MG63 (cell line): ENCODE data around the gene ZNRF3. TPM values are rescaled to one million over a fixed set of nuclear protein-coding genes. Genes with fewer than 3 reads are reported as not detected.
"Not testable (repeated sequence)": the region's sequence is repeated elsewhere in the genome, so short reads cannot be mapped to it uniquely, and the experiment has no call there.

Source experiments
- DNase-seq: peaks from one replicate; pipeline ENCODE4 v3.0.0-alpha.2; 2020
- H3K27me3 ChIP-seq: fragments of 250-450 bp; sonication (Bioruptor Pico); 2 replicates; pipeline ENCODE4 v1.5.1; 2020; ENCODE audit warnings: mild to moderate bottlenecking, moderate library complexity
- H3K36me3 ChIP-seq: fragments of 250-450 bp; sonication (Bioruptor Pico); 2 replicates; pipeline ENCODE4 v1.5.1; 2020; ENCODE audit warnings: mild to moderate bottlenecking, moderate library complexity
- H3K4me3 ChIP-seq: fragments of 250-450 bp; sonication (Bioruptor Pico); 2 replicates; pipeline ENCODE4 v1.5.1; 2020; ENCODE audit warnings: mild to moderate bottlenecking, moderate library complexity
- H3K9me3 ChIP-seq: fragments of 250-450 bp; sonication (Bioruptor Pico); 2 replicates; pipeline ENCODE4 v1.5.1; 2020; ENCODE audit warnings: mild to moderate bottlenecking, moderate library complexity
- total RNA-seq: library from RNA; depleted of rRNA; stranded (reverse); fragments of >200 nt; shearing (Covaris generic); gene quantifications from 2 replicates; pipeline ENCODE4 v1.2.3, GENCODE V29; 2014; ENCODE audit warnings: low replicate concordance

Gene ZNRF3
- total RNA-seq, 1 experiment from 2014 or later = 2.1 TPM

DNA sequence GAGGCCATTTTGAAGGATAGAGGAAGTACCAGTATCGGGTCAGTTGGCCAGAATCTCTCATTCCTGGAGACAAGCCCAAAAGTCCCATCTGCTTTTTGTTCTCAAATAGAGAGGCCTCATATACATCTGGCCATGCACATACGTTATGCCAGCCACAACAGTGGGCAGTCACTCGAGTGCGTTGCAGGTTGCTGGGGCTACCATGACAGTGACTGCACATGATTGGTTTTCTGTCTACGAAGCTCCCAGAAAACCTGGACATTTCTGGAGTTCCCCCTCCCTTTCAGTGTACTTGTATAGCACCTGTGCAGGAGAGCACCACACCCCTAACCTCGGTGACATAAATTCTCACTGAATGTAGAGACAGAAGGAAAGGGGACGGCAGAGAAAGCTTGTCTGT lies 116.1 kb downstream of the ZNRF3 start:
- no peak for DNase-seq
- Histone ChIP-seq H3K9me3 (no peaks in the 10 kb centered on the region), H3K36me3 (no peaks in the 10 kb centered on the region), H3K4me3 (no peak overlapping the region), H3K27me3 (no peaks in the 10 kb centered on the region)

DNA sequence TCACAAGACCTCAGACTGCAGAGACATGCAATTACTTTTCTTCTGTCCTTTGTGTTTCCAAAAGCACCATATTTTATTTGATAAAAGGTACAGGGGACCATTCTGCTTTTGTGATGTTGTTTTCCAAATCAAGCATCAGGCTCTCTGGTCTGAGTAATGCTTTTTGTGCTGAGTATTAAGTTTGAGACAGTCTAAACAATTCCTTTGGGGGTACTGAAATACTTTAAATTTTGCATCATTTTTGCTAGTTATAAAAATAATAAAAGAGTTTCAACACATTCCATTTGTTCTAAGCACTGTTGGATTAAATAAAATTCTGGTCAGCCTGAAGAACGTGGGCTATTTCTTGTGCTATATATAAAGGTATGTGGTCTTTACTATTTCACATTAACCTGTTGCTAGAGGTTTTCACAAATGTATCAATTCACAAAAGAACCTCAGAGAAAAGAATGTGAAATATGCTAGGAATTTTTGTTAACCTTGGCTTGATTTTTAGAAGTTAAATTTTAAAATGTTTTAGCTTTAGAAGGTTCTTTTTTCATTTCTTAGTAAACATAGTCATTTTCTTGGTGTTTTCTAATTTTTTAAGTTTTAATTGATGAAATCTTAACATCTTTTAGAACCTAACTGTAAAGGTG lies 116.7 kb downstream of the ZNRF3 start:
- DNase-seq = no peak
- H3K27me3 ChIP-seq = no peaks in the 10 kb centered on the region
- H3K9me3 ChIP-seq = no peaks in the 10 kb centered on the region
- H3K36me3 ChIP-seq = no peaks in the 10 kb centered on the region
- H3K4me3 ChIP-seq = no peak overlapping the region

DNA sequence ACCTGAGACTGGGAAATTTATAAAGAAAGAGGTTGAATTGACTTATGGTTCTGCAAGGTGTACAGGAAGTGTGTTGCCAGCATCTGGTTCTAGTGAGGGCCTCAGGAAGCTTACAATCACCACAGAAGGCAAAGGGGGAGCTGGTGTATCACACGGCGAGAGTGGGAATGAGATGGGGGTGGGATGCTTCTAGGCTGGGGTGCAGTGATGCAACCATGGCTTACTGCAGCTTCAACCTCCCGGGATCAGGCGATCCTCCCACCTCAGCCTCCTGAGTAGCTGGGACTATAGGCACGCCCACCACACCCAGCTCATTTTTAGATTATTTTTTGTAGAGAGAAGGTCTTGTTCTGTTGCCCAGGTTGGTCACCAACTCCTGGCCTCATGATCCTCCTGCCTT lies 117.3 kb downstream of the ZNRF3 start:
- Histone ChIP-seq H3K4me3 (no peak overlapping the region), H3K27me3 (no peaks in the 10 kb centered on the region), H3K9me3 (no peaks in the 10 kb centered on the region), H3K36me3 (no peaks in the 10 kb centered on the region)
- no peak for DNase-seq

DNA sequence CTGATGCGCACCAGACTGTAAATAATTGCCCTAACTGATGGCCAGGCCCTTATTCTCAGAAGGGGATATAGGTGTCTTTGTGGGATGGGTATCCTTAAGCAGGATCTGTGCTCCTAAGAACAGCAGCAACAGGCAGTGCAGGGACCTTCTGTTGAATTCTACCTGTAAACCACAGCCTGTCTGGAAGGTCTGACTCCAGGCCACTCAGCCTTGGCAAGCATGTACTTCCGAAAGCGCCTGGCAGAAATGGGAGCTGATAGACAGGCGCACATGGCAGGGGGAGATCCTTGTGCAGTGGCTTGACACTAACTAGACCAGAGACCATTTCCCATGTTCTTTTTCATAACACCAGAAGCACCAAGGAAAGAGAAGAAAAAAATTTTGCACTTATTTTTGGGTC lies 119.2 kb downstream of the ZNRF3 start:
- Histone ChIP-seq H3K9me3 (no peaks in the 10 kb centered on the region), H3K36me3 (no peaks in the 10 kb centered on the region)

DNA sequence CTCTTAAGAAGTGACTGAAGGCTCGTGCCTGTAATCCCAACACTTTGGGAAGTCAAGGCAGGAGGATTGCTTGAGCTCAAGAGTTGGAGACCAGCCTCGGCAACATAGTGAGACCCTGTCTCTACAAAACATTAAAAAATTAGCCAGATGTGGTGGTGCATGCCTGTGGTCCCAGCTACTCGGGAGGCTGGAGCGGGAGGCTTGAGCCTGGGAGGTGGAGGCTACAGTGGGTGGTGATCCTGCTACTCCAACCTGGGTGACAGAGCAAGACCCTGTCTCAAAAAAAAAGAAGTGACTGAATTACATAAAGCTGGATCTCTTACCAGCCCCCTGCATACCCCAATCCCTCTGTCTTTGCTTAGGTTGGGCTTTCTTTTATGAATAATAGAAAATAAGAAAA lies 120.2 kb downstream of the ZNRF3 start:
- Histone ChIP-seq H3K9me3 (no peaks in the 10 kb centered on the region), H3K4me3 (no peak overlapping the region), H3K36me3 (no peaks in the 10 kb centered on the region)

More for the DNA sequence above, 119.2 kb downstream of the ZNRF3 start:
- DNase-seq = no peak
- Histone ChIP-seq H3K27me3 (no peaks in the 10 kb centered on the region), H3K4me3 (no peak overlapping the region)

DNA sequence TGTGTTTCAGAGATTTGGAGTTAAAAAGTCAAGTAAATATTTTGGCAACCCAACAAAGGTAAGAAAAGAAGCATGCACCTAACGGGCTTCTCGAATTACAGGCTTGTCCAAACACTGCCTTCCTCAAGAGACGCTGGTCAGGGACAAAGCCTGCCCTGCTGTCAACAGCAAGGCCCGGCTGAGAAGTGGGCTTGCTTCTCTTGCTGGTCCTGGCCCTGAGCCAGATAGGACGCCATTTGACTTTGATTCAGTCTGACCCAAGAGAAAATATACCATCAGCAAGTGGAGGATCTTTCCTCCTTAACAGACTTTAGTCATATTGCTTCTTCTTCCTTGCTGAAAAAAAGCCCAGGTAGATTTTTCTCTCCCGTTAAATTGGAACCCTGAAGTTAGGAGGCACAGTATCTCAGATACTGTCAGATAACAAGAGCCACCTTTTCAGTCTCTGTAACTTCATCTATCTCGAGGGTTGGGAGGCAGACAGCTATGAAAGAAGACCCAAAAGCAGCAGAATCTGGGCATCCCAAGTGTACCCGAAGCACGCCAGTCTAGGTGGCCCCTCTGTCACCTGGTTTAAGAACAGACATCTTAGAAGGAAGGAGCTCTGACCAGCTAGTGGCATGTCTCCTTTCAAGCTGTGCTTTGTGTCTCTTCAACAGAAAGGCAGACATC lies 120.7 kb downstream of the ZNRF3 start:
- Histone ChIP-seq H3K9me3 (no peaks in the 10 kb centered on the region), H3K4me3 (no peak overlapping the region), H3K27me3 (no peaks in the 10 kb centered on the region), H3K36me3 (no peaks in the 10 kb centered on the region)
- DNase-seq = no peak

More for the DNA sequence above, 120.2 kb downstream of the ZNRF3 start:
- H3K27me3 ChIP-seq = no peaks in the 10 kb centered on the region
- DNase-seq = no peak

DNA sequence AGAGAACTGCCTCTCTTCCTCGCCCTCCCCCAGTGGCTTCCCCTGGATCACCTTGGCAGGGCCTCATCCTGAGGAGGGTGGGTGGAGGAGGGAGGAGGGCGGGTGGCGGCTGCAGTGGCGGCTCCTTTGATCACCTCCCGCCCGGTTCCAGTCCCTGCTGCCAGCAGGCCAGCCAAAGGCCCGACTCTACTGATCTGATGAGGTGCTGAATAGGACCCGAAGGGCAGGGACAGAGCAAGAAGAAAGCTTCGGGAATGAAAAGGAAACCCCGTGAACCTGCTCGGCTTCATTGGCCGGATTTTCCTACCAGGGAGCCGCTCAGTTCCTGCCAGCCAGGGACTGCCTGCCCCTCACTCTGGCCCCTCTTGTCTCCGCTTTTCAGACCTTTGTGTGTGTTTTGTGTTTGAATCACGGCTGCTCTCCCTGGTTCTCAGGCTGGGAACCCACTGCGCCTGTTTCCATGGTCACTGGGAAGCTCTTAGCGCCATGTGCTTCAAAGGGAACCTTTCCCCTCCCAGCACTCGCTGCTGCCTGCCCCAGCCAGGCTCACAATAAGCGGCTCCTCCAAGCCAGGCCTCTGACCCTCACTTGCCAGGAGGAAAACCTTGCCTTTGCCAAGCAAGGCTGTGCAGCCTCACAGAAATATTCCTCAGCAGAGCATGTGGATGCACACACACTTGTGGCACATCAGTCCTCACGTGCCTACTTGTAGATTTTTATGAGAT lies 121.4 kb downstream of the ZNRF3 start:
- DNase-seq = no peak

DNA sequence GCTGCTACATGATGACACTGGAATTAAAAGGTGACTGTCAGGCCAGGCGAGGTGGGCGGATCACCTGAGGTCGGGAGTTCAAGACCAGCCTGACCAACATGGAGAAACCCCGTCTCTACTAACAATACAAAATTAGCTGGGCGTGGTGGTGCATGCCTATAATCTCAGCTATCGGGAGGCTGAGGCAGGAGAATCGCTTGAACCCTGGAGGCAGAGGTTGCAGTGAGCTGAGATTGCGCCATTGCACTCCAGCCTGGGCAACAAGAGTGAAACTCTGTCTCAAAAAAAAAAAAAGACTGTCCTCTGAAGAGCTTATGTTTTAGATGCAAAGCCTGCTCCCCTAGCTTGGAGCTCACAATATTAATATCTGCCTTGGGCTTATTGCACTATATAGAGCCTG lies 122.4 kb downstream of the ZNRF3 start:
- H3K4me3 ChIP-seq, H3K9me3 ChIP-seq, H3K36me3 ChIP-seq, H3K27me3 ChIP-seq, DNase-seq: not testable (repeated sequence)

More for the DNA sequence above, 121.4 kb downstream of the ZNRF3 start:
- H3K36me3 ChIP-seq = no peaks in the 10 kb centered on the region
- H3K27me3 ChIP-seq = no peaks in the 10 kb centered on the region
- H3K9me3 ChIP-seq = no peaks in the 10 kb centered on the region
- H3K4me3 ChIP-seq = no peak overlapping the region

DNA sequence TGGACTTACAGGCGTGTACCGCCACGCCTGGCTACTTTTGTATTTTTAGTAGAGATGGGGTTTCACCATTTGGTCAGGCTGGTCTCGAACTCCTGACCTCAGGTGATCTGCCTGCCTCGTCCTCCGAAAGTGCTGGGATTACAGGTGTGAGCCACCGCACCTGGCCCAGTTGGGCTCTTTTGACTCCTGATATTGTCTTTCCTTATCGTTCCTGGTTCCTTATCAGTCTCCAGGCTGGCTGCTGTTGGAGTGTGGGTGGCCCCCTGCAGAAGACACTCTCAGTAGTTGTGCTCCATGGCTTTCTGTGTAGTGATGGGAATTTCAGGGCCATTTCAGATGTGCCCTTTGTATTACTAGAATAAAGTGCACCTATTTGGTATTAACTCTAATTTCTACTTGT lies 123.0 kb downstream of the ZNRF3 start:
- no peaks in the 10 kb centered on the region for H3K36me3 ChIP-seq
- no peak for DNase-seq
- H3K4me3 ChIP-seq = no peak overlapping the region
- H3K9me3 ChIP-seq = no peaks in the 10 kb centered on the region
- no peaks in the 10 kb centered on the region for H3K27me3 ChIP-seq

DNA sequence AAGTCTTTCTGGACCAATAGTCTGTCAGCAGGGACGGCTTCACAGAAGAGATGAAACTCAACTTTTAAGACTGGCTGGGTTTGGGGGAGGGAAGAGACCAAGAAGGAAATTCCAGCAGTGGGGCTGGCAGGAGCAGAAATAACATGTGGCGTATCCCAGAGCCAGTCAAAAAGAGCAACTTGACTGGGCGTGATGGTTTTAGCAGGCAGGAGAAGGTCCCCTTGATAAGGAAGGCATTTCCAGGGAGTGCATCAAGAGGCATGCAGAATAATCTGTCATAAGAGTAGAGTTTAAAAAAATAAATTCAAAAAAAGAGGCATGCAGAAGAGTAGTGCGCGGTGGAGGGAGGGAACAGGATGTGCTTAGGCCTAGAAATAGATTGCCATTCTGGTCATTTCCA lies 125.8 kb downstream of the ZNRF3 start:
- Histone ChIP-seq H3K36me3 (no peaks in the 10 kb centered on the region), H3K9me3 (no peaks in the 10 kb centered on the region), H3K4me3 (no peak overlapping the region), H3K27me3 (no peaks in the 10 kb centered on the region)
- no peak for DNase-seq

DNA sequence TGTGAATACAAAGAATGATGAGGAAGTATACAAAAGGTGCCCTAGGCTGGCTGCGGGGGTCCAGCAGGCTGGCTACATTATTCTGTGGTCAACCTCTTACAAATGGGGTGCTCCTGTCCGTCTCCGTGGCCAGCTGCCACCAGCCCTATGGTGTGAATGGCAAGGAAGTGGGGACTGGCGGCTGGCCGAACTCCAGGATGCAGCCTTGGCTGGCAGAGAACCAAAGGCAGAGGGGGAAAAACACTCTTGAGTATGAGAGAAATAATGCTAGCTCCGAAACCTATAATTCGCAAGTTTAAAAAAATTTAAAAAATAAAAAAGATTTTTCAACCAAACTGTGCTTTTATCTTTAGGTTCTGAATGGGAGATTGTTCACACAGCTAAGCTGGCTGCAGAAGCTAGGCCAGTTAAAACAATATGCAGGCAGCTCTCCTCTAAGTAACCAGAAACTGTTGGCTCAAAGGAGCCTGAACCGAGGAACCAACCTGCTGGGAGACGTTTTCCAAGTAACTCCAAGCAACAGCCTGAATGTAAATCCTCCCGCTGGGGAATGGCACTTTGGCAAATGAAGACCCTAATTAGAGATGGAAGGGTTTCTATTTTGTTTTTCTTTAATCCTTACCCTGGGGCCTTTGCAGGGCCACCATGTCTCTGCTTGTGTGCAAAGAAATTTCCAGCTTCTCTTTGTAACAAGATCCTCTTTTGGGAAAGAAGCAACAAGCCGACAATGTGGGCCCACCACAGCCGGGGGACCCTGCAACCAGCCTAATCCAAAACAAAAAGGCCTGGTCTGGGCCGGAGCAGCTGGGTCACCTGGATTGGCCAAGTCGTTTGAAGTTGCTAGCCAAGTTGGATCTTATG lies 128.1 kb downstream of the ZNRF3 start:
- no peak overlapping the region for H3K4me3 ChIP-seq
- DNase-seq = no peak
- H3K27me3 ChIP-seq = no peaks in the 10 kb centered on the region
- no peaks in the 10 kb centered on the region for H3K36me3 ChIP-seq
- H3K9me3 ChIP-seq = no peaks in the 10 kb centered on the region

DNA sequence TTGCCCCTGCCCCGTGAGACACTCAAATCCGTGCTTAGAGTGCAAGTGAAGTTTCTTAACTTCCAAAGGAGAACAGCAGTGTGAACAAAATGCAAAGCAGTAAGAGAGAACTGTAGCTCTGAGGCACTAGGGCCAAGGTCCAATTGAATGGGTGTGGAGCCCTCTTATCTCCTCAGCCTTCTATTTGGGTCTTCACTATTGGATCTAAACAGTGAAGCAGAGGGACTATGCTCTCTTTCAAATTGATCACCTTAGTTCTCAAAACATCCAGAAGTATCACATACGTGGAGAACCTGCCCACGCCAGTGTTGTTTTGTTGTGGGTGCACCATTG lies 128.7 kb downstream of the ZNRF3 start:
- DNase-seq = no peak
- Histone ChIP-seq H3K27me3 (no peaks in the 10 kb centered on the region), H3K36me3 (no peaks in the 10 kb centered on the region), H3K4me3 (no peak overlapping the region), H3K9me3 (no peaks in the 10 kb centered on the region)

DNA sequence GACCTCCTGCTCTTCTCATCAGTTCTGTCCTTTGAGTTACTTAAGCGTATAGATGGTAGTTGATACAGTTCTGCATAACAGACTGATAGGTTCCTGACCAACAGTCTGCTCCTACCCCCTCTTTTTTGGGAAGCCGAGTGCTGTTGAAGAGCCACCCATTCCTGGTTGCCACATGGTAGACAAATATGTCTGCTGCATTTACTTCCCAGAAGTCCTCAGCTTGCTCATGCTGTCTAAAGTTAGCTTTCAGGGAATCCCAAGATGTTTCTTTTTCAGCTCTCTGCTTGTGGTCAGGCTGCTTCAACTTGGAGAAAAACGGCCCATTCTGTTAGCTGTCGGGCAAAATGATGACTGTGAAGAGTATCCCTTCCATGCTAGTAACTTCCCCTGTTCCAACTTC lies 129.6 kb downstream of the ZNRF3 start:
- Histone ChIP-seq H3K9me3 (no peaks in the 10 kb centered on the region), H3K36me3 (no peaks in the 10 kb centered on the region), H3K27me3 (no peaks in the 10 kb centered on the region), H3K4me3 (no peak overlapping the region)
- no peak for DNase-seq

DNA sequence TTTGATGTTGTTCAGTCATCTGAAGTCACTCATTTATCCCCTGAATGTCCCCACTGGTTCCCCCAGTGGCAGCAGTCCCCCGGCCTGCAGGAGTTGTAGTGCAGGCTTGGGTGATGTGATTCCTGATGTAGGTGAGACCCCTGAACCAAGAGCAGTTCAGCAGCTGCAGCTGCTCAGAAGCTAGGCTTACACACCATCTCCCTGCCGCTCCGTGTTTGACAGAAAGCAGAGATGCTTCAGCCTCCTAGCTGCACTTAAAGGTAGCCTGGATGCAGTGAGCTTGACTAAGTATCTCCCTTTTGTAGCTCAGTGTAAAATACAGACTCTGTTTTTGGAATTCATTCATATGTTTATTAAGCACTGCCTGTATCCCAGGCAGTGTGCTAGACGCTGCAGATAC lies 130.9 kb downstream of the ZNRF3 start:
- no peak for DNase-seq
- no peaks in the 10 kb centered on the region for H3K27me3 ChIP-seq
- H3K9me3 ChIP-seq = no peaks in the 10 kb centered on the region; the same call in 1 of the 2 replicates
- no peaks in the 10 kb centered on the region for H3K36me3 ChIP-seq
- no peak overlapping the region for H3K4me3 ChIP-seq

DNA sequence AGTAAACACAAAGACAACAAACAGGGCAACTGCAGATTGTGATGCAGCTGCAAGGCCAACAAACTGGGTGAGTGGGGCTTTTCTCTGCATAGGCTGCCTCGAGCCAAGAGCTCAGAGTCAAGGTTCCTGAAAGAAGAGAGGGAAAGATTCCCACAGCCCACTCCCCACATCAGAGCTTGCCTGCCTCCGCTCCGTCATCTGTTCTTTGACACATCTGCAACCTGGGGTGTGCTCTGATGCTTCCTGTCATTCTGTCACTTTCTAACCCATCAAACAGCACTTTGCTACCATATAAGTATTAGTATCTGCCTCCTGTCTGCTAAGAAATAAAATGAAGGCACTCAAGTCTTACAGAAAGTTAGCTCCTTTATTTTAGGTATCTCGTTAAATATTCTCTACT lies 131.4 kb downstream of the ZNRF3 start:
- Histone ChIP-seq H3K27me3 (no peaks in the 10 kb centered on the region), H3K36me3 (no peaks in the 10 kb centered on the region), H3K9me3 (no peaks in the 10 kb centered on the region; the same call in 1 of the 2 replicates), H3K4me3 (no peak overlapping the region)
- no peak for DNase-seq

DNA sequence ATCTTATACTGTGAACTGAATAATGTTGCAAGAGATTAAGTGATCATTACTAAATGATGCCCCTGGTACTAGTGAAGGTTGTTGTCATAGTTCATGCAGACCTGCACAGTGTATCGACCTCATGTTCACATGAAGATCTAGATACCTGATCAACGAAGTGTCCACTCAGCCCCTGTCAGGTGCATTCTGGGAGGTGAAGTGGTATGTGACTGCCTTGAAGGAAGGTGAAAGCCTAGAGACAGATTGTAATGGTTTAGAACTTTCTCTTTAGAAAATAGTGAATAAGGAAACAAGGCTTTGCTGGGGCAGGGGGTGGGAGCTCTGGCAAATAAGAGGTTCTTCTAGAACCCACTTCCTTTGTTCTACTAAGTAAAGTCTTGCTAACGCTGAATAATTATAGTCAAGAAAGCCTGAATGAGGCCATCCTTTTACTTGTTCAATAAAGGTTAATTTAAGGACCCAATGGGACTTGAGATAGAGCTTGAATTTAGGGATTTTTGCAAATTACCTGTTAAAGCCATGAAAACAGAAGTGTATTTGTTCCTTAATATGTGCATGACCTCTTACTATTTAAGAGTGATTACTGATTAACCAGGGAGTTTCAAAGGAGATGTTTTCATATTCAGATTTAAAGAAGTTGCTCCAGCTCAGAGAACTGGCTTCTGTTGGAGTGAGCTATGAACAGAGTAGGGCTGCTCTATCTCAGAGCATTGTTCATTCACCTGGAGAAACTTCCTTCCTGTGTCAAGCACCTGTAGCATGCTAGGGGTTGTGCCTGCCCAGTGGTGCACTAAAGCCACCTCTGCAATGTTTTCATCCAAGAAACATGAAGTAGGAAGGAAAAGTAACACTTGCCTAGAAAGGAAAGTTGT lies 132.9 kb downstream of the ZNRF3 start:
- no peaks in the 10 kb centered on the region for H3K27me3 ChIP-seq
- no peaks in the 10 kb centered on the region; the same call in 1 of the 2 replicates for H3K9me3 ChIP-seq
- no peaks in the 10 kb centered on the region for H3K36me3 ChIP-seq
- no peak for DNase-seq
- H3K4me3 ChIP-seq = no peak overlapping the region
